Heart left ventricle (tissue), 13 donors: ENCODE results near the gene LRRC26.

ENCODE experiments used
- POLR2A ChIP-seq, 2 donors: fragments of 450-650 bp; IDR thresholded peaks; one replicate each; pipeline ENCODE4 v1.6.1; 2017; ENCODE audit warnings: antibody characterized with exemption in 2 of 2, mild to moderate bottlenecking in 2 of 2, moderate library complexity in 2 of 2
- TF ChIP-seq, protein P1 (sequence below), 12 donors: fragments of 200-600 bp; sonication (generic) in 4 of 12; IDR thresholded peaks; one replicate each; pipeline versions ENCODE4 v1.5.0 to v1.8.0; 2018 to 2022; ENCODE audit warnings: antibody characterized with exemption in 12 of 12, mild to moderate bottlenecking in 5 of 12
- donor health status: ischemic (EF 13 %, LVEDD 7.1; RV severe dilation, severe dysfunction).
- donor health status: DM: no; HTN: yes; CAD: no.
- donor health status: DM: no; HTN: no; CAD: no.
- donor health status: ischemic (EF 25% LVEDD 6.9; RV normal size, moderate dysfunction).
- donor health status: ischemic (EF 25% LVEDD 5.7; RV mildly dilated, moderate dysfunction).
- donor health status: ischemic (EF 35%, LVEDD 5.7; RV mildly dilated, moderate dysfunction).
- donor health status: nonischemic (EF 11% LVEDD 7.7; RV severe dilation, severe dysfunction).
- donor health status: DM: yes; HTN: yes; CAD: no.
- donor health status: PGD.
- donor health status: ischemic (EF 29% LVEDD 5.4; RV normal size, mild dysfunction).
- donor health status: nonischemic (EF 23%, LVEDD 6.1; RV moderate dilation, normal function).

DNA sequence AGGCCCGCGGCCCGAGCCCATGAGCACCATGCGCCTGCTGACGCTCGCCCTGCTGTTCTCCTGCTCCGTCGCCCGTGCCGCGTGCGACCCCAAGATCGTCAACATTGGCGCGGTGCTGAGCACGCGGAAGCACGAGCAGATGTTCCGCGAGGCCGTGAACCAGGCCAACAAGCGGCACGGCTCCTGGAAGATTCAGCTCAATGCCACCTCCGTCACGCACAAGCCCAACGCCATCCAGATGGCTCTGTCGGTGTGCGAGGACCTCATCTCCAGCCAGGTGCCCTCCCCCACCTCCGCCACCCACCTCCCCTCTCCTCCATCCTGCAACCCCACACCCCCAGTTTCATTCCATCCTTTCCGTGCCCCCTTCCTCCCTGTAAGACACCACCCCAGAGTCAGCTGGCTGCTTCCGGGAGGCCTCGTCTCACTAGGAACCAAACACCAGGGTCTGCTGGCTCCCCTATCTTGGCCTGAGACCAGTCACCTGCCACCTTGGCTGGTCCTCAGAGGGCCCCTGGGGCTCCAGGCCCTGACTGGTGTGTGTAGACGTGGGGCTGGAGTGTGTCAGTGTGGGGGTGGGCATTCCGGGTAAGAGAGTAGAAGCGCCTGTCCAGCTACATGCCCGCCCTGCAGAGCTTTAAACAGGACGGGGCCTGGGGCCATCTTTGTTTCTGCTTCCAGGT lies 30.2 kb downstream of the LRRC26 start:
- no peak for TF ChIP-seq POLR2A (IDR thresholded peaks at IDR 0.05)
- TF ChIP-seq, protein P1, sequence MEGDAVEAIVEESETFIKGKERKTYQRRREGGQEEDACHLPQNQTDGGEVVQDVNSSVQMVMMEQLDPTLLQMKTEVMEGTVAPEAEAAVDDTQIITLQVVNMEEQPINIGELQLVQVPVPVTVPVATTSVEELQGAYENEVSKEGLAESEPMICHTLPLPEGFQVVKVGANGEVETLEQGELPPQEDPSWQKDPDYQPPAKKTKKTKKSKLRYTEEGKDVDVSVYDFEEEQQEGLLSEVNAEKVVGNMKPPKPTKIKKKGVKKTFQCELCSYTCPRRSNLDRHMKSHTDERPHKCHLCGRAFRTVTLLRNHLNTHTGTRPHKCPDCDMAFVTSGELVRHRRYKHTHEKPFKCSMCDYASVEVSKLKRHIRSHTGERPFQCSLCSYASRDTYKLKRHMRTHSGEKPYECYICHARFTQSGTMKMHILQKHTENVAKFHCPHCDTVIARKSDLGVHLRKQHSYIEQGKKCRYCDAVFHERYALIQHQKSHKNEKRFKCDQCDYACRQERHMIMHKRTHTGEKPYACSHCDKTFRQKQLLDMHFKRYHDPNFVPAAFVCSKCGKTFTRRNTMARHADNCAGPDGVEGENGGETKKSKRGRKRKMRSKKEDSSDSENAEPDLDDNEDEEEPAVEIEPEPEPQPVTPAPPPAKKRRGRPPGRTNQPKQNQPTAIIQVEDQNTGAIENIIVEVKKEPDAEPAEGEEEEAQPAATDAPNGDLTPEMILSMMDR (IDR thresholded peaks at IDR 0.05), result no peak
